ENCODE results near the gene ERICH6B. TPM values are rescaled to one million over a fixed set of nuclear protein-coding genes. Genes with fewer than 3 reads are reported as not detected.

Gene ERICH6B
- total RNA-seq, 2 experiments from 2014 or later, result not detected

DNA sequence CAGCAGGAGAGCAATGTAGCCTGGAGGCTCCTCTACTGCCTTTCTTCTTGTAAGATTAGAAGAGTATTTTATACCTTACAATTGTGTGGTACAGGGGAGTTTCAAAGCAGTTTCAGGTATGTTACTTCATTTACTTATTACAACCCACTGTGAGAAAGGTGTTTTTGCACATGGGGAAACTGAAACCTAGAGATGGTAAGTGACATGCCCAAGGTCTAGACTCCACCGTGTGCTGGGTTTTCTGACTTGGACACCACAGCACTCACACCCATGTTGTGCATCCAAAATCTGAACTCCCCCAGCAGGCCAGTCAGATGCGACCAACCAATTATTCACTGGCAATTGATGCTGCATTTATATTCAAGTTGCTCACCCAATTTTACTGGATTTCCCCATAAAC lies 22.8 kb downstream of the ERICH6B start:
- DNase-seq, result no peak
- Mint-ChIP-seq H3K4me3 (no peak overlapping the region), H3K27me3 (peaks cover 18% of the 10 kb centered on the region), H3K27ac (no peak overlapping the region), H3K9me3 (ENCODE audit: low read depth) (no peaks in the 10 kb centered on the region), H3K36me3 (no peaks in the 10 kb centered on the region), H3K4me1 (no peaks in the 10 kb centered on the region)
- ATAC-seq, result no peak
- CTCF ChIA-PET, result no interaction called here

DNA sequence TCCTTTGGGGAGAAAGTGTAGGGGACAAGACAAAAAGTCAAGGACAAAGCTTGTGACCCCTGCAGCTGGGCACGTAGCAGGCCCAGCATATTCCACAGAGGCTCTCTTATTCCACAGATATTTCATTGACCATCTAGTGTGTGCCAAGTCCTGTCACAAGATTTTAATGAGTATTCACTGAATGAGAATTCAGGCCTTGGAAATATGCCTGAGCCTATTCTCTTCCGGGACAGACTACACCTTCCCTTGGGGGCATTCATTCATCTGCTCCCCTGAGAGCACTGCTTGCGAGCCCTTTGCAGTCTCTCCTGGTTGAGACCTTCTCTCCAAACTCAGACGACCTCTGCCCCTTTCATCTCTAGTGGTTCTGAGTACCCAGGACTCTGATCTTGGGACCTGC lies 25.5 kb downstream of the ERICH6B start:
- ATAC-seq (no peak), DNase-seq (no peak)
- H3K4me3 Mint-ChIP-seq, result no peak overlapping the region
- H3K9me3 Mint-ChIP-seq (ENCODE audit: low read depth), result no peaks in the 10 kb centered on the region
- CTCF ChIA-PET, result no interaction called here
- H3K27me3 Mint-ChIP-seq, result peaks cover 8% of the 10 kb centered on the region
- H3K27ac Mint-ChIP-seq, result no peak overlapping the region
- no peaks in the 10 kb centered on the region for H3K4me1 Mint-ChIP-seq
- H3K36me3 Mint-ChIP-seq, result no peaks in the 10 kb centered on the region

DNA sequence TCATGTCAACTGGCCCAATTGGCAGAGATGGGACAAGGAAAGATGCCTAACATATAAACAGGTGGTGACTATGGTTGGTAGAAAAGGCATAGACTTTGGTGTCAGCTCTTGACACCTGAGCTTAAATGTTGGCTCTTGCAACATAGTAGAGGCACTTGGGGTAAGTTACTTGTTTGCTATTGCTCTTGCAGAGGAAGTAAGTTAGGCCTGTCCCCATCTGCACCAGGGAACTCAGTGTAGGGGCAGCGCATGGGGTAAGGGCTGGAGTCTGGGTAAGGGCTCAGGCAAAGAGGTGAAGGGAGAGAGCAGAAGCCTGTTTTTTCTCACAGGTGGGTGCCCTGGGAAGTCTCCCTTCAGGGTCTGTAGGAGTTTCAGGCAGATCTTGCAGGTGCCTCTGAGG lies 27.6 kb downstream of the ERICH6B start:
- ATAC-seq (no peak), DNase-seq (no peak)
- H3K27ac Mint-ChIP-seq, result no peak overlapping the region
- no peak overlapping the region for H3K4me3 Mint-ChIP-seq
- CTCF ChIA-PET, result no interaction called here
- H3K4me1 Mint-ChIP-seq, result no peaks in the 10 kb centered on the region
- no peaks in the 10 kb centered on the region for H3K9me3 Mint-ChIP-seq (ENCODE audit: low read depth)
- H3K36me3 Mint-ChIP-seq, result no peaks in the 10 kb centered on the region
- peaks cover under 1% of the 10 kb centered on the region for H3K27me3 Mint-ChIP-seq

DNA sequence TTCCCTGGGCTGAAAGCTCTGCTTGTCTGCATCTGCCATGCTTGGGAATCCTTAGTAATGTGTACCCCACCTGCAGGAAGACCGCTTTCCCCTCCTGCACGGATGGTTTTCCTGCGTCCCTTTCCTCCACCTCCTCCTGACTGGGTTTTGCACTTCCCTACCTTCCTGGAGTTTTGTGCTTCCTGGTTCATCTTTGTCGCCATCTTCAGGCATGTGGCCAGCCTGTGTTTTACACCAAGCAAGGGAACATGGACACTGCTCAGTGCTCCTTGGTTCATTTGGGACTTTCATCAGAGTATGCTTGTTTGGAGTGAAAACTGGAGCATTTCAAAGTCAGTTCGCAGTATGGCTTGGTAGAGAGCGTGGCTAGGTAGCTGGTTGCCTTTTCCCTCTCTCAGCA lies 30.7 kb downstream of the ERICH6B start:
- ATAC-seq (no peak), DNase-seq (no peak)
- Mint-ChIP-seq H3K4me1 (no peaks in the 10 kb centered on the region), H3K4me3 (no peak overlapping the region), H3K36me3 (no peaks in the 10 kb centered on the region), H3K27ac (no peak overlapping the region), H3K27me3 (peaks cover 9% of the 10 kb centered on the region), H3K9me3 (ENCODE audit: low read depth) (no peaks in the 10 kb centered on the region)
- CTCF ChIA-PET, result no interaction called here

DNA sequence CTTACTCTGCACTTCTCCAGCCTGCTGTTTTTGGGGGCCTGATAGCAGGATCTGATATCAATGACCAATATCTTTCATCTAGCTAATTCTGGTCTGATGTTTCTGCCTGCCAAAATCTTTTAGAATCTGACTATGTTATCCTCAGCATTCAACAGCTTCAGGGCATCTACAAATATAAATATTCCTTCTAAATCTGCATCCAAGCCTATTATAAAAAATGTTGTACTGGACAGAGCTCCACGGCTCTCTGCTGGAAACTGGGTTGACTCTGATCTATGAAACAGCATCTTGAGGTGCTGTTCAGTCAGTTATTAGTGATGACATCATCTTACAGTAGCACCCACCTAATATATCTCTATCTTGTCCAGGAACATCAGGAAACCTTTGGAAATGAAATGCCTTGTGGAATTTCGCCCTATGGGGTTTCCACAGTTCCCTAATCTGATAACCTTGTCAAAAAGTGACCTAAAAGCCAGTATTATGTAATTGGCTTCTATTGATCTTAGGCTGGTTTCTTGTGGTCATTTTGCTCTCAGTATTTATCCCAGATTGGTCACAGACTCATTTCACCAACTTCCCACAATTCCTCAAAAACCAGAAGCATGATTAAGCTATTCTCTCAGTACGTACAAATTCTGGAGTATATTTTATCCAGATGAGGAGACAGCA lies 33.0 kb downstream of the ERICH6B start:
- Mint-ChIP-seq H3K9me3 (ENCODE audit: low read depth) (no peaks in the 10 kb centered on the region), H3K4me3 (no peak overlapping the region), H3K27me3 (peaks cover 15% of the 10 kb centered on the region), H3K27ac (no peak overlapping the region), H3K4me1 (no peaks in the 10 kb centered on the region), H3K36me3 (no peaks in the 10 kb centered on the region)
- no peak for DNase-seq
- no peak for ATAC-seq
- CTCF ChIA-PET, result no interaction called here

DNA sequence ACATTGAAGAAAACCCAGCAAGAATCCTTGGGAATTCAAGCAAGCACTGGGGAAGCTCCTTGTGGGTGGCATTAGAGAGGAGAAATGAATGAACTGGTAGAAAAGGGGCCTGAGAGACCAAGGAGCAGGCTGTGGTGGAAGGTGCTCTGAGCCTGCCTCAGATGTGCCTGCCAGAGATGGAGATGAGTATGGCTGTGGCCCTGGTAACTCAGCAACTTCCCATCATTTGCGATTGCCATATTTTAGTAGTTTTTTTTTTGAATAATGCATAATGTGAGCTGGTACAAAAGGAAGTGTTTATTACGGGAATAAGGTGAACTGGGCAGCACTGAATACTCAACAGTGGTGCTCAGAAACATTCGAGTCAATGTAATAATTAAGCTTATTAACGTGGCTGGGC lies 39.1 kb downstream of the ERICH6B start:
- Mint-ChIP-seq H3K4me3 (no peak overlapping the region), H3K36me3 (no peaks in the 10 kb centered on the region), H3K4me1 (no peaks in the 10 kb centered on the region), H3K9me3 (ENCODE audit: low read depth) (no peaks in the 10 kb centered on the region), H3K27me3 (peaks cover 26% of the 10 kb centered on the region), H3K27ac (no peak overlapping the region)
- ATAC-seq (no peak), DNase-seq (no peak)
- CTCF ChIA-PET, result no interaction called here

DNA sequence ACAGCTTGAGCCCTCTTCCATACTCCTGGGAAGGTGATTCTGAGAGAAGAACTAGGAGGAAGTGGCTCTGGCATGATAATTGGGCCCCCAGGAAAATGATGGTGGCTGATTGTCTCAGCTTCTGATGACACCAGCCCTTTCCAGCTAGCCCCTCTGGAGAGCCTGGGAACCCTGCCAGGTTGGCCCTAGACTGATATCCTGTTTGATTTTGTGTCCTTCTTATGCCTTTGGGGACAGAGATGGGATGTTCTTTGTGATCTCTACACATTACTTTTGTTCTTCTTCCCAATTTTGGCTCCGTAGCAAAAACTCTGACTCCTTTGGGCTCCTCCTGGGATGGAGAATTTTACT lies 39.7 kb downstream of the ERICH6B start:
- Mint-ChIP-seq H3K4me1 (no peaks in the 10 kb centered on the region), H3K27ac (no peak overlapping the region), H3K27me3 (peaks cover 29% of the 10 kb centered on the region), H3K36me3 (no peaks in the 10 kb centered on the region), H3K4me3 (no peak overlapping the region), H3K9me3 (ENCODE audit: low read depth) (no peaks in the 10 kb centered on the region)
- no peak for ATAC-seq
- CTCF ChIA-PET, result no interaction called here
- no peak for DNase-seq

DNA sequence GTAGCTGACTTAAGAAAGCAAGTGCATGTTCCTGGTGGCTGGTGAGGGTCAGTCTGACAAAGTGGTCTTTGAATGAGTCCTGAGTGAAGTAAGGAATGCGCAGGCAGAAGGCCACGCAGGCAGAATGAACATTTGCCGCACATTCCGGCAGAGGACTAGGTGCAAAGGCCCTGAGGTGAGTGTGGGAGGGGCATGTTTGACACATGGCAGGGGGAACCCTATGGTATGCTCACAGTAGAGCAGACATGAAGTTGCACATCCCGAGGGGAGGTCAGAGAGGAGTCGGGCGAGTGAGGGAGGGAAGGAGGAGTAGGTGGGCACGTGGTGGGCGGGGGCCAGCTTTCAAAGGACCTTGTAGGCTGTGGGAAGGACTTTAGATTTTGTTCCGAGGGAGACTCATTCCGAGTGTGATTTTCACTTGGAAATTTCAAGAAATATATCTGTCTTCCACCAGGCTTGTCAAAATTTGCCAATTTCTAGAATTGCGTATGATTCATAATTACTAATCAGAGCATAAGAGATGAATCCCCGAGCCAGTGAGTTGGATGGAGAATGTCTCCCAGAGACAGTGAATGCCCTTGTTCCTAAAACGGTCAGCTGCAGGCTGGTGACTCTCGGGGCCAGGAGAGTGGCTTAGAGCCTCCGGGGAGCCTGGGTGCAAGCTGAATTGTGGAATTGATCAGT lies 40.3 kb downstream of the ERICH6B start:
- Mint-ChIP-seq H3K4me1 (no peaks in the 10 kb centered on the region), H3K9me3 (ENCODE audit: low read depth) (no peaks in the 10 kb centered on the region), H3K4me3 (no peak overlapping the region), H3K36me3 (no peaks in the 10 kb centered on the region), H3K27ac (no peak overlapping the region), H3K27me3 (peaks cover 28% of the 10 kb centered on the region)
- ATAC-seq, result no peak
- CTCF ChIA-PET, result no interaction called here
- no peak for DNase-seq

DNA sequence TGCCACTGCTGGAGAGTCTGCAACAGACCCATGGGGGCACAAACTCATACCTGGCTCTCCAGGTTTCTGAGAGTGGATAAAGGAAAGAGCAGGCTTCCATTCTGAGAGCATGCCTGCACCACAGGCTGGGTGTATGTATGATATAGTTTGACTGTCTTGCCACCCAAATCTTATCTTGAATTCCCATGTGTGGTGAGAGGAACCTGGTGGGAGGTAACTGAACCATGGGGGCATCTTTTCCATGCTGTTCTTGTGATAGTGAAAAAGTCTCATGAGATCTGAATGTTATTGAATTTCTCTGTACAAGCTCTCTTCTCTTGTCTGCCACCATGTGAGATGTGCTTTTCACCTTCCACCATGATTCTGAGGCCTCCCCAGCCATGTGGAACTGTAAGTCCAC lies 50.2 kb downstream of the ERICH6B start:
- H3K27me3 Mint-ChIP-seq, result peaks cover 3% of the 10 kb centered on the region
- no peaks in the 10 kb centered on the region for H3K4me1 Mint-ChIP-seq
- H3K4me3 Mint-ChIP-seq, result no peak overlapping the region
- DNase-seq (no peak), ATAC-seq (no peak)
- CTCF ChIA-PET, result no interaction called here
- no peak overlapping the region for H3K27ac Mint-ChIP-seq
- peaks cover 7% of the 10 kb centered on the region for H3K9me3 Mint-ChIP-seq (ENCODE audit: low read depth)
- H3K36me3 Mint-ChIP-seq, result peaks cover 3% of the 10 kb centered on the region

DNA sequence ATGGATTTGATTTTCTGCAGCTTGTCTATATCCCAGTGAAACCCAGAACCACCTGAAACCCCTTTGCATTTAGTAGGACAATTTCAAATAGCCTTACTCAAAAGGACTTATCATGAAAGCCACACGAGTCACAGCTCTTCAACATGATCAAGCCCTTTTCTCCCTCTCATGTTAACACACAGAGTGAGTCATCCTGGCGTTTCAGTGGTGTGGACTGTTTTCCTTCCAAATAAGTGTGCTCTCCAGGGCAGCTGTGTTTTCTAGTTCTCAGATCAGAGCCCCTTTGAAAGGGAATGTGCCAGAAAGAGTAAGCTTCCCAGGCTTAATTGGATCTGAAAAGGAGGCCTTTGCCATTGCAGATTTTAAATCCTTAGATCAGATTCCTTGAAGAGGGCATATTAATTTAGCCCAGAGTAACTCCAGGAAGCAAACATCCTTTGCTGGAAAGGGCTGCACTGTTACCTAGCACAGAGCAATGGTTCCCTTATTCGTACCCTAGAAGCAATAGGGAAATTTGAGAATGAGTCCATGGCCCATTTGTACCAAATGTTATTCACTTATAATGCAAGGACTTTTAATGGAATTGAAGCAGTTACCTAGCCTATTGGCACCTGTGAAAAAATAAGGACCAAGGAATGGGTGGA lies 51.3 kb downstream of the ERICH6B start:
- CTCF ChIA-PET, result no interaction called here
- H3K9me3 Mint-ChIP-seq (ENCODE audit: low read depth), result peaks cover 7% of the 10 kb centered on the region
- no peak for ATAC-seq

DNA sequence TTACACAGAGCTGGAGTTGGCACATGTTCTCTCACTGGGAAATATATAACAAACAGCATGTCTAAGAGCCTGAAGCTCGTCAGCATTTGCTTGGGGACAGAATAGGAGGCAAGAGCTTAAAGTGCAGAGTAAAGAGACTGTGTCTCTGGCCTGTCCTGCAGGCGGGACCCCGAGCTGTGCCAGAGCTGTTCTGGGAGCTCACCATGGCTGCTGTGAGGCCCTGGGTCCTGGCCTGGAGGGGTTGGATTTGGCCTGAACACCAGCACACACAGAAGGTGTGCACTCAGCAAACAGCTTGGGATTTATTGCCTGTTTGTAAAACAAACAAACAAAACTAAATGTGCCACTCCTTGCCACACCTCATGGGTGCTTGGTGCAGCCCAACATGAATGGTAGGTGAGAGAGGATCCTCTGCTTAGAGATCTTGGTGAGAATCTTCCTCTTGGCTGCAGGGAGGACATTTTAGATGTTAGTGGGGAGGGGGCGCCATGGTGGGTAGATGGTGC lies 60.9 kb downstream of the ERICH6B start:
- Mint-ChIP-seq H3K4me1 (peaks cover 2% of the 10 kb centered on the region), H3K9me3 (ENCODE audit: low read depth) (peaks cover 2% of the 10 kb centered on the region), H3K36me3 (no peaks in the 10 kb centered on the region), H3K4me3 (no peak overlapping the region), H3K27ac (no peak overlapping the region), H3K27me3 (peaks cover 22% of the 10 kb centered on the region)
- CTCF ChIA-PET, result no interaction called here
- DNase-seq (no peak), ATAC-seq (no peak)

More for the DNA sequence above, 51.3 kb downstream of the ERICH6B start:
- peaks cover 4% of the 10 kb centered on the region for H3K27me3 Mint-ChIP-seq
- no peak for DNase-seq
- no peak overlapping the region for H3K4me3 Mint-ChIP-seq
- peaks cover 2% of the 10 kb centered on the region for H3K4me1 Mint-ChIP-seq
- no peak overlapping the region for H3K27ac Mint-ChIP-seq
- peaks cover 3% of the 10 kb centered on the region for H3K36me3 Mint-ChIP-seq

DNA sequence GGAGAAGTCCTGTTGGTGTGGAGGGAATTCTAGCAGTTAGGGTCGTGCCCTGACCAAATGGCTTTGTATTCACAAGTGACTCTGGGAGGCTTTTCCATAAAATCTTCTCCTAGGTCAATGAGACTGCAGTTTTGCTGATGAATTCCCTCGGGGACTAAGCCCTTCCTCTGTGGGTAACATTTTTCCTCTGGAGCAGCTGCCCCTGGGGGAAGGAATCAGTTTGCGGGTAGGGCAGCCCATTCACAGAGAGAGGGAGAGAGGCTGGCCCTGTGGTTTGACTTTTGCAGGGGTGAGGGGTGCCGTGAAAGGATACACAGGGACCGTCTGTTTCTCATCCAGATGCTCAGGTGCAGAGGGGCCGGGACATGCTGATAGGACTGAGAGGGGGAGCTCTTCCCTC lies 67.3 kb downstream of the ERICH6B start:
- ATAC-seq (no peak), DNase-seq (no peak)
- CTCF ChIA-PET, result no interaction called here
- Mint-ChIP-seq H3K9me3 (ENCODE audit: low read depth) (no peaks in the 10 kb centered on the region), H3K4me1 (no peaks in the 10 kb centered on the region), H3K27ac (no peak overlapping the region), H3K27me3 (peaks cover 18% of the 10 kb centered on the region), H3K36me3 (no peaks in the 10 kb centered on the region), H3K4me3 (no peak overlapping the region)

DNA sequence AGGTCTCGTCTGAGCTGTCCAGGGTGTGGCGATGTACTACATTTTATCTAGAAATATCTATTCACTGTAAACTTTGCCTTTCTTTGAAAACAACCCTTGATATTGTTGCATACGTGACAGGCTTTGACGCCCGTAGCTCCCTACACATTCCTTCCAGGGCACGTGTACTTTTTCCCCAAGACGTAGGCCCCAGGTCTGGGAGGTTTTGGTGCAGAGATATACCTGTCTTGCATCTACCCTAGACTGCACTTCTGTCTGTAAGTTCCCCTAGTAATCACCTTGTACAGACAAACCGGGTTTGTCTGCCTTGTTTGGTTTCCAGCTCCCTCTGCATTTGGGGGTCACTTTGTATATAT lies 69.2 kb downstream of the ERICH6B start:
- Mint-ChIP-seq H3K27ac (no peak overlapping the region), H3K36me3 (no peaks in the 10 kb centered on the region), H3K4me3 (no peak overlapping the region), H3K27me3 (peaks cover 12% of the 10 kb centered on the region), H3K4me1 (no peaks in the 10 kb centered on the region), H3K9me3 (ENCODE audit: low read depth) (no peaks in the 10 kb centered on the region)
- no peak for DNase-seq
- CTCF ChIA-PET, result no interaction called here
- ATAC-seq, result no peak

DNA sequence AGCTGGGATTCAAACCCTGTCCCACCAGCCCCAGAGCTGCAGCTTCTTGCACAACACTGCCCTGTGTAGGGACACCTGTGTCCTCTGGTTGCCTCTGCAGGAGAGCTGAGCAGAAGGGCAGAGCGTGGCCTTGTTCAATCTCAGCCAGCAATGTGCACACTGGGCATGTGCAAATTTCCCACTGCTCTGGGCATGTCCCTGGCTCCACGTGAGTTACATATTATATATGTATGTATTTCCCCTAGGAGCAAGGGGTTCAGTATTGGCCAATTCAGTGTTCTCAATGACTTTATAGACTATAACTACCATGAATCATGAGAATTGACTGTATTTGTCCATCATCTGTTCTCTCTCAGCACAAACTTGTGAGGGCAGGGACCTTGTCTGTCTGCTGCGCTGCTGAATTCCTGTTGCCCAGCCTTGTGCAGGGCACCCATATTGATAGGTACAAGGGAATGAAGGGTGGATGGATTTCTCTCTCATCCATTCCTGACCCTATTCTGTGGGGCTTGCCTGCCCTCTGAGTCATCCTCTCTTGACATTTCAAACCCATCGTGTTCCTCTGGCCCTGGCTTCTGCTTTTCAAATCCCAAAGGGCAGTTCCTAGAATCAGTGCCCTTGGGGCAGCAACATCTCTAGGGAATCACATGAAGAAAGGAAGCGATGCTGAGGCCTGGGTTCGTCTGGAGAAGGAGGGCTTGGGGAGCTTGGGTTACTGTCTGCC lies 69.7 kb downstream of the ERICH6B start:
- Mint-ChIP-seq H3K27ac (no peak overlapping the region), H3K4me3 (no peak overlapping the region), H3K36me3 (no peaks in the 10 kb centered on the region), H3K9me3 (ENCODE audit: low read depth) (no peaks in the 10 kb centered on the region), H3K4me1 (no peaks in the 10 kb centered on the region), H3K27me3 (peaks cover 12% of the 10 kb centered on the region)
- DNase-seq (no peak), ATAC-seq (no peak)
- CTCF ChIA-PET, result no interaction called here
